Stimulated activated CD8-positive, alpha-beta memory T cell treated with anti-CD3 and anti-CD28 coated beads, Interleukin-7, amount 100 ng/mL, for 1 hour (primary cell): ENCODE measurements around the gene RHOD.

Experiments used
- DNase-seq, 2 donors: peaks; one replicate each; pipeline ENCODE4 v3.0.0-alpha.2; 2020; ENCODE audit warnings: low read depth in 2 of 2

The RHOD gene

DNA sequence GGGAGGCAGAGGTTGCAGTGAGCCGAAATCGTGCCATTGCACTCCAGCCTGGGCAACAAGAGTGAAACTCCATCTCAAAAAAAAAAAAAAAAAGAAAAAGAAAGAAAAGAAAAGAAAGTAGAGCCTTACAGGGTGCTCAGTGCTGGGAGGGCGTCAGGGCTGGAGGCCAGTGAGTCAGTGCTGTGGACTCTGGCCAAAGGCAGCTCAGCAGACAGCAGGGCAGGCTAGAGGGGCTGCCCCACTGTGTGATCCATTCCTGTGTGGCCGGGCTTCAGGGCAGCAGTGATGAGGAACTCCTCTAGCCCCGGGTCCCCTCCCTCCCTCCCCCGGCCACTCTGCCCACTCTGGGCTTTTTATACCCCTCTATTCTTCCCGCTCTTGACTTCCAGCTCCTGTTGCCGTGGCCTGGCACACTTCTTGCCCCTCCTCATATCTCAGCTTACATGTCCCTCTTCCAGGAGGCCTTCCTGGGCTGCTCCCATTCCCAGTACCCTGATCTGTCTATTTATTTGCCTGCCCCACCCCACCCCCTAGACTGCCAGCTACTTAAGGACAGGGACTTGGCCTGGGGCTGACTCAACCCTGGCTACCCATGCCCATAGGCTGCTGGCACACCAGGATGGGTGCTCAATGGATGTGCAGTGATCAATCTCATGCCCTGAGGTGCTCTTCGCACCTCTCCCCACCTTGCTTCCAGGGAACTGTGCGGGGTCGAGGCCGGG lies 23.7 kb upstream of the RHOD start:
- no peak for DNase-seq

GRCh38 chr11:67033661-67034166 lies 22.9 kb upstream of the RHOD start:
- no peak for DNase-seq

- no peak for DNase-seq
Observed at GRCh38 chr11:67034350-67034749, 22.3 kb upstream of the RHOD start.

DNA sequence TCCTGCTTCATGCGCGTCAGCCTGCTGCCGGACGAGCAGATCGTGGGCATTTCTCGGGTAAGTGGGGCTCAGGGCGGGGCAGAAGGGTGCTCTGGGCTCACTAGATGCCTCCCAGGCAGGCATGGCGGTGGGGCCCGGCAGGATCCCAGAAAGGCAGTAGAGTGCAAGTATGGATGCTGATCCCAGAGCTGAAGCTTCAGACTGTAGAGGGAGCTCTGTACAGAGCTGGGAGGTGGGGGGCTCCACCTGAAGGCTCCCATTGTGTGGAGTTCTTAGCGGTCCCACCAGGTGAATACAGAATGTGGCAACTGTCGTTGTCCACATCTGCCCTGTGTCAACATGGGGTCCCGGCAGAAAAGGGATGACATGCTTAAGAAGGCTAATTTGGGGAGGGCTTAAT lies 16.5 kb upstream of the RHOD start:
- no peak for DNase-seq

DNA sequence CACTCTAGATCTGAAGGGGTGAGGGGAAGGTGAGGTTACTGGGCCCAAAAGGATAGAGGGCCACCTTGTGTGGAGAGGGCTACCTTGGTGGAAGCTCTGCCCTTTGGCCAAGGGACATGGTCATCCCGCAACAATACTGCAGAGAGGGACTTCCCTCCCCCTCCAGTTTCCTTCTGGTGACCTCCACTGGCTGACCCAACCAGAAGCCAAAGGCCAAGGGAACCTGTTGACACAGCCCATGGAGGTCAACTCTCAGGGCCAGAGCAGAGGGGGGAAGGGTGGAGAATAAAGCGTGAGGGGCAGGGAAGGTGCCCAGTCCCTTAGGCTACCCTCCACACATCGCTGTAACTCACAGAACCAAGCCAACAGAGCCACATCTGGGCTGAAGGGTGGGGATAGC lies 15.0 kb upstream of the RHOD start:
- no peak for DNase-seq

DNA sequence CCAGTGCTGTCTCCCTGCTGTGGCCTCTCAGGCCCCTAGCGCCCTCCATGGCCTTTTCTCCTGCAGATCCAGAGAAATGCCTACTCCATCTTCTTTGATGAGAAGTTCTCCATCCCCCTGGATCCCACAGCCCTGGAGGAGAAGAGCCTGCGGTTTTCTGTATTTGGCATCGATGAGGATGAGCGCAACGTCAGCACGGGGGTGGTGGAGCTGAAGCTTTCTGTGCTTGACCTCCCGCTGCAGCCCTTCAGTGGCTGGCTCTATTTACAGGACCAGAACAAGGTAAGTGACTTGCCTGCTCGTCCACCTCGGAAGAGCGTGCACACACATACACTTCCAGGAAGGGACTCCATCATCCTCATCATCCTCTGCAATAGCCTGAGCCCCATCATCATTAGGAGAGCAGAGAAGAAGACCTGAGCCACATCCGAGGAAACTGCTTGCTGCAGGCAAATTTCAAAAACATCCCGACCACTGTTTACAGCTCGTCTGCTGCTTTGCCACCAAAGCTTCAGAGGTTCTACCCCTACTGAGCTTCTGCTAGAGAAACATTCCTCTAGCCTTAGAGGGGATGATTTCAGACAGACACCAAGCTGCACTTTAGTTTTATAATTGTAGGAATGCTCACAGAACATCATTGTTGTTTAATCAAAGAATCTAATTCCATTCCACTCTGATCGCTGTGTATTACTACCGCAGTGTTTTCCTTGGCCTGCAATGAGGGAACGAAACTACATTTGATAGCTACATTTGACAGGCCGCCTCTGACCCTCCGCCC lies 12.9 kb upstream of the RHOD start:
- DNase-seq = no peak

GRCh38 chr11:67044496-67044895 lies 12.2 kb upstream of the RHOD start:
- no peak for DNase-seq

DNA sequence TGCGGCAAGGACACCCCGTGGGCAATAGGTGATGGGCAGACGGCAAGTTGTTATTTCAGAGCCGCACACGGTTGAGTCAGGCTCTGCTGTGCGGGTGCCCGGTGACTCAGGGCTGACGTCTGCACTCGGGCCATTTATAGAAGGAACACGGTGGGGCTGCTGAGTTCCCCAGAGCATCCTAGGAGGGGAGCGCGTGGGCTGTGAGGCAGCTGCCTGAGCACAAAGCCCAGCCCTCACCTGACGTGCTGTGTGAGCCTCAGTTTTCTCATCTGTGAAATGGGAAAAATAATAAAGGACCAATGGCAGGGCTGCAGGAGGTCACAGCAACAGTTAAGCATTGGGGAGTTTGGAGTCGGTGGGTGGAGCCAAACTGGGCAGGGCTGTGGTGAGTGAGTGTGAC lies 11.3 kb upstream of the RHOD start:
- DNase-seq = no peak

- DNase-seq = no peak
Observed at GRCh38 chr11:67048515-67049130, 8.0 kb upstream of the RHOD start.

DNA sequence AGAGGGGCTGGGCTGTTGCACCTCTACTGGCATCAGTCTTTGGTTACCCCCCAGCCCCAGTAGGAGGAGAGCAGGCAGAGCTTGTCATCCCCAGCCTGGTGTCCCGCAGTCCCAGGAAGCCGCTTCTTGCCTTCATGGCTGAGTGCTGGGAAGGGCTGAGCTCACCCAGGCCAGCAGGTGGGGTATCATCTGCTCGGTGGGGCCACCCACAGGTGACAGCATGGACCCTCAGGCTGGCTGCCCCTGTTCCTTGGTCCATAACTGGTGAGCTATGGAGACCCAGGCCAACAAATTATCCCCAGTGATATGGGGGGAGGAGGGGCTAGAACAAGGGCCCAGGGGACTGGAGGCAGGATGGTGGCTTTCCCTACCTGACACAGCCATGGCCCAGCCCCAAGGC lies 6.5 kb upstream of the RHOD start:
- DNase-seq = no peak

DNA sequence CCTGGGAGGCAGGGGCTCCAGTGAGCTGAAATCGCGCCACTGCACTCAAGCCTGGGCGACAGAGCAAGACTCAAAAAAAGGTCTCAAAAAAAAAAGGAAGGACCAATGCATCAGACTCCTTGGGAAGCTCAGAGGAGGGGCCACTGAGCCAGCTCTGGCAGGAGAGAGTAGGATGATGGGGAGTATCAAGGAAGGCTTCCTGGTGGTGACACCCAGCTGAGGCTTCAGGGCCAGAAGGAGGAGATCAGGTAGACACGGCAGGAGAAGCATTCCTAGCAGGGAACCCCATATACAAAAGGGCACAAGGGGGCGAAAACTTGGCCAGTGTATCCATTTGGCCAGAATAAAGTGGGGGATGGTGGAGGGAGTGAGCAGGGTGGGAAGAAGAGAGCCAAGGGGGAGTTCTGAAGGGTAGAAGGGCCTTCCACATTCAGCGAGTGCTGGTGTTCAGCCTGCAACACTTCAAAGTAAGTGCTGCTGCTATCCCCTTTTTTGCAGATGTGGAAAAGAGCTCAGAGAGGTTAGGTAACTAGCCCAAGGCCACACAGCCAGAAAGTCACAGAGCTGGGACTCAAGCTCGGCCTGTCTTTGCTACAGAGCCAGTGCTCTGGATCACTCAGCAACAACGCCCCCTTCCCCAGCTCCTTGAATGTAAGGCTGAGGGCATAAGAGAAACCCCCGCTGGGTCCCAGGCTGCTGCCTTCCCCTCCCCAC lies 5.3 kb upstream of the RHOD start:
- no peak for DNase-seq

DNA sequence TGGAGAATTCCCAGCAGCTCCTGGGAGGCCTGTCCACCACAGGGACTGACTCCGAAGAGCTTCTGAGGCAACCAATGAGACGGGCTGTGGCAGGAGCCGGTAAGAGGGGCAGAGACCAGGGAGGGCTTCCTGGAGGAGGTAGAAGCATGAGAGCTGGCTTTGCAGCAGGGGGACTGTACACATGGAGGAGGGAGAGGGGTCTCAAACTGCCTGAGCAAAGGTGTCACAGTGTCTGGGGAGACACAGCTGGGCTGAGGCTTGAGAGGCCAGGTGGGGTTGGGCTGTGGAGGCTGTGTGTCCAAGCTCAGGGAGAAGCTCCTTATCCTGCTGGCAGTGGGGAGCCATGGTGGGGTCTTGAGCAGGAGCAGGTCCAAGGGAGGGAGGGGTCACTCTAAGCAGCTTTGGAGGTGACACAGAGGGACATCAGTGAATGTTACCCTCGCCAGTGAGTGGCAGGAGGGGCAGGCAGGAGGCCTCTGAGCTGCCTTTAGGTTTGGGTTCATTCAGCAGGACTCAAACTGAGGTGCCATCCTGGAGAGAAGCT lies 4.6 kb upstream of the RHOD start:
- no peak for DNase-seq

- DNase-seq = no peak
Observed at GRCh38 chr11:67052891-67053290, 3.8 kb upstream of the RHOD start.

GRCh38 chr11:67053896-67054329 lies 2.7 kb upstream of the RHOD start:
- no peak for DNase-seq

GRCh38 chr11:67054346-67054835 lies 2.3 kb upstream of the RHOD start:
- no peak for DNase-seq

- DNase-seq = no peak
Observed at GRCh38 chr11:67054836-67055523, 1.7 kb upstream of the RHOD start.

DNA sequence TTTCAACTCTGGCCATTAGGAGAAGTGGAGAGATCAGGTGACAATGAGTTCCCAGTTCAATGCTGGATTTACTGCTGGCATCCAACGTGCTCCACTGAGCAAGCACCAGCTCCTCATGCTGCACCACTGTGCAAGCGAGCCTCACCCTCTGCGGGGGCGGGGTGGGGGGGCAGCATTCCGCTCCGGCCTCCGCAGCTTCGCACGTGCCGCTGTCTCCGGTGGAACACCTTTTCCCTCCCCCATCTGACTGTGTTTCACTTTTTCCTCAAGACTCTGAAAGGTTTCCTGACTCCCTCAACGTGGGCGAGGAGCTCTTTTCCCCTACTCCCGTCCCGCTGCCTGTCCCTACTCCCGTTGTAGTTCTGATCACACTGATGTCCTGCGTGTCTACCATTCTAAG lies 835 bp upstream of the RHOD start:
- DNase-seq = no peak

DNA sequence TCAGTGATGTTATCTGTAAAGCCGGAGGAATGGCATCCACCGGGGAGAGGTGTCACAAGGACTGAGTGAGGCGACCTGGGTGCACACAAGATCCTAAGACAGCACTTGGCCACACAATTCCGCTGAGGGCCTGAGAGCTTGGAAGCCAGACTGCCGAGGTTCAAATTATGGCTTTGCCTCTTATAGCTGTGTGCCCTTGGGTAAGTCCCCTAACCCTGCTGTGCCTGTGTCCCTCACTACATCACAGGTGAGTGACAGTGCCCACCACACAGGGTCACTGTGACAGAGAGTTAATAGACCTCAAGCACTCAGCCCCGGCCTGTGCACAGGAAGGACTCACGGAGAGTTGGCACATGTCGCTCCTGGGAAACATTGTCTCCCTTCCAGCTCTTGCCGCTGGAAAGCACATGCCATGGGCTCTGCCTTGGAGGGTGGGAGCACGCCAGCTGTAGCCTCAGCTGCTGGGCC lies 592 bp downstream of the RHOD start:
- no peak for DNase-seq

GRCh38 chr11:67058506-67058905 lies 1.9 kb downstream of the RHOD start:
- no peak for DNase-seq

DNA sequence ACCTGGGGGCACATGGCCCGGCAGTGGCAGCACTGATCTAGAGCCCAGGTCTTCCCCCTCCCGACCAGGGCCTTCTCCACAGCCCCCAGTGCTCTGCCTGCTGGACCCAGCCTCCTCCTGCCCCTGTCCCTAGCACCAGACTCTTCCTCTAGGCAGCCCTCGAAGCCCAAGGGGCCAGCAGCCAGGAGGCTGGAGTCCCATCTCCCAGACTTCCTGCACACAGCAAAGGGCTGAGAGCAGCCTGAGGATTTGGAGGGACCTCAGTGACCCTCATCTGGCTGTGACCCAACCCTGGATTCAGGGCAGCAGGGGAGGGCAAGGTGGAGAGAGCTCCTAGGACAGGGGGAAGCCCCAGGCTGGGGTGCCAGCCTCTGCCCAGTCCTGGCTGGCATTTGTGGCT lies 3.0 kb downstream of the RHOD start:
- no peak for DNase-seq

DNA sequence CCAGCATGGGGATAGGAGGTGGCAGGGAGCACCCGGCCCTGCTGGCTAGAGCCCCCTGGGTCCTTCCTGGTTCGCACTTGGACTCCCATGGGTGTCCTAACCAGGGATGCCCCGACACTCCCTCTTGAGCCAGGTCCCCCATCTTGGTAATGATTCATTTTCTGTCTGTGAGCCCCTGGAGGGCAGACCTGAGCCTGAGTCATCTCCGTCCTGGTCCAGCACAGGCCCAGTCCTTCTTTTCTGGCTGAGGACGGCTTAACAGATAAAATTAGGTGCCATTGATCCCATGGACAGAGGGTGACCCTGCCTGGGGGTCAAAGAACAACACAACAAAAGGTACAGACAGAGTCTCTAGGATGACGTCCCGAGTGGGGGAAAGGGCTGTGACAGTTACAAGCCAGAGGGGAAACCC lies 3.5 kb downstream of the RHOD start:
- DNase-seq = no peak
